ENCODE data around the gene REPIN1. TPM values are rescaled to one million over a fixed set of nuclear protein-coding genes. Genes with fewer than 3 reads are reported as not detected.

The REPIN1 gene
- total and polyA plus RNA-seq, 2 donors (not counting 1 experiment from before 2014, with no cell fraction given): 165 to 190 TPM

DNA sequence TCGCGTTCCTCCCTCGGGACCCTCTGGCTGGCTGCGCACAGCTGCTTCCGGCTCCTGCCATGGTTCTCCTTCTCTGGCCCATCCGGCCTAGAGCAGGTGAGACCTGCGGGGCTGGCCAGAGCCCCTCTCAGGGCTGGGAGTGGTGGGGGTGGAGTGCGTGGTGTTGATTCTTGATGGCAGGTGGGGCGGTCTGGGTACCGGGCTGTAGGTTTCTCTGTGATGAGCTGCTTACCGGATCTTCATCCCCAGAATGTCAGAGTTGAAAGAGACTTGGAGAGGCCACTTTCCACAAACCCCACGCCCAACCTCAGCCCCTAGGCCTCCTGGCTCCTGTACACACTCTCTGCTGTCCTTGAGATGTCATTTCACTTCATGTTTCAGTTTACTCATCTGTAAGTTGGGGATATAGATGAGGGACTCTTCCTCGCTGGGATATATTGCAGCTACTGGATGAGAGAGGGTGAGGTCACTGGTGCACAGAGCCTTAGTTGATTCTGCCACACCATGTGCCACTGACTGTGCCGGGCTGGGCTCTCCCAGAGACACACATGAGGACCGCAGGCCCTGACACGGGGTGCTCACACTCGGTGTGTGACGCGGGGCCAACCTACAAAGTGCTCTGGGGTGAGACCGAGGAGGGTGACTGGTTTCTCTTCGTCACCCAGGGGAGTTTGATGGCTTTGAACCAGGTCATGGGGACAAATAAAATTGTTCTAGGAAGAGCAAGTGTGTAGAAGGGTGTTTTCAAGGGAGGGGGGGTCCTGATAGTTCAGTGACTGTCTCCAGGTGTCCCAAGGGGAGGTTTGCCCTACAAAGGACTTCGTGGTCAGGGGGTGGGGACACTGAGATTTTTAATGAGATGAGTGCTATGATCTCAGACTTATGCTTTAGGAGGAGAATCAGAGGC is 40.0 kb downstream of the REPIN1 start:
- Histone ChIP-seq H4K20me1 (ENCODE audit: control insufficient read depth, insufficient read depth, low read length, poor library complexity, severe bottlenecking) (no peaks in the 10 kb centered on the region), H3K4me1 (ENCODE audit: control insufficient read depth in 2 of 2, insufficient read depth in 2 of 2, low read length in 2 of 2) (peaks cover 43 to 60% of the 10 kb centered on the region in 2 donors), H3K27me3 (replicated peaks in 1 of 4; ENCODE audit: control extremely low read depth in 1 of 4, control insufficient read depth in 3 of 4, insufficient read depth in 4 of 4, low read length in 3 of 4) (no peaks in the 10 kb centered on the region), H3K4me2 (replicated peaks; ENCODE audit: low read depth, low read length, poor library complexity, severe bottlenecking) (peak overlapping the region; percentile 95), H2AFZ (ENCODE audit: insufficient read depth, low read depth, low read length, poor library complexity, severe bottlenecking) (no peak overlapping the region), H3K9ac (ENCODE audit: low read length) (no peak overlapping the region), H3K9me3 (ENCODE audit: control extremely low read depth in 1 of 3, control insufficient read depth in 2 of 3, insufficient read depth in 1 of 3, low read length in 2 of 3) (peaks cover 0 to 3% (median 0%) of the 10 kb centered on the region in 3 donors), H3K4me3 (ENCODE audit: control extremely low read depth in 1 of 5, extremely low read depth in 1 of 5, insufficient read depth in 1 of 5, low read depth in 2 of 5, low read length in 4 of 5) (no peak overlapping the region), H3K79me2 (ENCODE audit: control insufficient read depth, insufficient read depth, low read length) (peaks cover 14% of the 10 kb centered on the region), H3K27ac (ENCODE audit: low read length in 2 of 2) (peak overlapping the region; percentile 91 to 97), H3K36me3 (replicated peaks in 1 of 2; ENCODE audit: control extremely low read depth in 1 of 2, control insufficient read depth in 1 of 2, extremely low read depth in 1 of 2, insufficient read depth in 2 of 2, low read length in 1 of 2) (peaks cover 0 to 37% of the 10 kb centered on the region in 2 experiments)
- ATAC-seq (ENCODE audit: low read depth) (peak; percentile 63), DNase-seq (peak; percentile 95)
- ChIA-PET CTCF (interaction anchor here (1.6 to 5.3 kb wide), 3 partner anchors 9 to 52 kb away, joined by 7 to 71 read pairs (median 25); partner anchors contain the start of gene REPIN1), POLR2A (interaction anchor here (0.7 to 7.1 kb wide), 4 partner anchors 31 to 563 kb away, joined by 6 to 120 read pairs (median 22); partner anchors contain the start of gene REPIN1)
- peaks cover 53% of the 10 kb centered on the region for H3K4me1 Mint-ChIP-seq
- intact Hi-C loops (cut with micrococcal nuclease): loop anchor here (5.0 to 10.0 kb wide), 2 partner anchors 984 to 1421 kb away; no protein-coding TSS in a partner anchor
- H3K9me3 Mint-ChIP-seq (ENCODE audit: insufficient read depth): no peaks in the 10 kb centered on the region
- no peaks in the 10 kb centered on the region for H3K27me3 Mint-ChIP-seq
- H3K27ac Mint-ChIP-seq: peak overlapping the region; percentile 97
- WGBS (ENCODE audit: insufficient coverage): 38% methylated on average over 15 of the region's 22 CpGs
- no peak for TF ChIP-seq EZH2 (IDR thresholded peaks at IDR 0.05; ENCODE audit: borderline replicate concordance, insufficient read depth, low read depth, low read length, poor library complexity, severe bottlenecking)
- TF ChIP-seq, protein P1, sequence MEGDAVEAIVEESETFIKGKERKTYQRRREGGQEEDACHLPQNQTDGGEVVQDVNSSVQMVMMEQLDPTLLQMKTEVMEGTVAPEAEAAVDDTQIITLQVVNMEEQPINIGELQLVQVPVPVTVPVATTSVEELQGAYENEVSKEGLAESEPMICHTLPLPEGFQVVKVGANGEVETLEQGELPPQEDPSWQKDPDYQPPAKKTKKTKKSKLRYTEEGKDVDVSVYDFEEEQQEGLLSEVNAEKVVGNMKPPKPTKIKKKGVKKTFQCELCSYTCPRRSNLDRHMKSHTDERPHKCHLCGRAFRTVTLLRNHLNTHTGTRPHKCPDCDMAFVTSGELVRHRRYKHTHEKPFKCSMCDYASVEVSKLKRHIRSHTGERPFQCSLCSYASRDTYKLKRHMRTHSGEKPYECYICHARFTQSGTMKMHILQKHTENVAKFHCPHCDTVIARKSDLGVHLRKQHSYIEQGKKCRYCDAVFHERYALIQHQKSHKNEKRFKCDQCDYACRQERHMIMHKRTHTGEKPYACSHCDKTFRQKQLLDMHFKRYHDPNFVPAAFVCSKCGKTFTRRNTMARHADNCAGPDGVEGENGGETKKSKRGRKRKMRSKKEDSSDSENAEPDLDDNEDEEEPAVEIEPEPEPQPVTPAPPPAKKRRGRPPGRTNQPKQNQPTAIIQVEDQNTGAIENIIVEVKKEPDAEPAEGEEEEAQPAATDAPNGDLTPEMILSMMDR (IDR thresholded peaks at IDR 0.05): no peak
- H3K4me3 Mint-ChIP-seq: peak overlapping the region; percentile 90
